Iris pigment epithelial cell (primary cell): ENCODE measurements around the gene DNAJC21.
A peak's percentile ranks its signal among the peaks of the same experiment; 100 is the strongest.

Source experiments
- DNase-seq: peaks from one replicate; pipeline ENCODE4 v3.0.0-alpha.2; 2011; ENCODE audit warnings: low read depth

Gene DNAJC21

GRCh38 chr5:34978681-34979080 is 49.3 kb downstream of the DNAJC21 start:
- DNase-seq = no peak

GRCh38 chr5:34982823-34983222 is 53.5 kb downstream of the DNAJC21 start:
- DNase-seq = no peak

- DNase-seq = no peak
These were observed 57.6 kb downstream of the DNAJC21 start for GRCh38 chr5:34986965-34987364.

DNA sequence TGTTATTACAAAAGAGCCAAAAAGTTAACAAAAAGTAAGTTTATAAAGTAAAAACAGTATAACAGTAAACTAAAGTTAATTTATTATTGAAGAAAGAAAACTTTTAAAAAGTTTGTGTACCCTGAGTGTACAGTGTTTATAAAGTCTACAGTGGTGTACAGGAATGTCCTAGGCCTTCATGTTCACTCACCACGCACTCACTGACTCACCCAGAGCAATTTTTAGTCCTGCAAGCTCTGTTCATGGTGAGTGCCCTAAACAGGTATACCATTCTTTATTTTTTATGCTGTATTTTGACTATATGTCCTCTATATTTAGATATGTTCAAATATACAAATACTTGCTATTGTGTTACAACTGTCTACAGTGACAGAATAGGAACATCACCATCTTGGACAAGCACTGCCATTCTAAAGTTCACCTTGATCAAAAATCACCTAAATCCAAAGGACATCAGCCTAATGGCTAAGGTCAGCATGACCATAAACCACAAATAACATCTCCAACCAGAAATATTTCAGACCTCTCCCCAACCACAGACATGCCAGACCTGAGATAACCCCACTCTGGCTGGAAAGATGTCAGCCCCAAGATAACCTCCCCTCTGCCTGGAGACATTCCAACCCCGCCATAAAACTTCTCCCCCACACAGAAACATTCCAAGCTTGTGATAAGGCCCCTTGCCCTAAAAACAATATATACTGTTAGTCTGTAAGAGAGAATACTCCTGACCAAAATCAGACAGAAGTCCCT is 62.3 kb downstream of the DNAJC21 start:
- peak; percentile 74 for DNase-seq

DNA sequence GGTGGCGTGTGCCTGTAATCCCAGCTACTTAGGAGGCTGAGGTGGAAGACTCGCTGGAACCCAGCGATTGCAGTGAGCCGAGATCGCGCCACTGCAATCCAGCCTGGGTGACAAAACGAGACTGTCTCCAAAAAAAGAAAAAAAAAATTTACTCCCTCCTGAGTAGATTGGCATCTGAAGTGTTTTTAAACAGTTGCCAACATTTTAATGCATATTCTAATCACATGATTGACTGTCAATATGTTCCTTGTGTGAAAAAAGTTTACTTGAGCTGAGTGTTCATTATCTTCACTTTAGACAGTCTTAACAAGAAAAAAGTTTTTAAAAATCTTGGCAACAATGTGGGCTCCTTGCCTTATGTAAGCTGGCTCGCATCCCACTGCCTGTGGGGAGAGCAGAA is 64.6 kb downstream of the DNAJC21 start:
- DNase-seq = no peak

- DNase-seq = no peak
These were observed 66.9 kb downstream of the DNAJC21 start for GRCh38 chr5:34996261-34996660.

- peak; percentile 74 for DNase-seq
These were observed 68.9 kb downstream of the DNAJC21 start for GRCh38 chr5:34998058-34998789.

- DNase-seq = no peak
These were observed 72.5 kb downstream of the DNAJC21 start for GRCh38 chr5:35001842-35002241.

- no peak for DNase-seq
These were observed 73.1 kb downstream of the DNAJC21 start for GRCh38 chr5:35002459-35002858.

DNA sequence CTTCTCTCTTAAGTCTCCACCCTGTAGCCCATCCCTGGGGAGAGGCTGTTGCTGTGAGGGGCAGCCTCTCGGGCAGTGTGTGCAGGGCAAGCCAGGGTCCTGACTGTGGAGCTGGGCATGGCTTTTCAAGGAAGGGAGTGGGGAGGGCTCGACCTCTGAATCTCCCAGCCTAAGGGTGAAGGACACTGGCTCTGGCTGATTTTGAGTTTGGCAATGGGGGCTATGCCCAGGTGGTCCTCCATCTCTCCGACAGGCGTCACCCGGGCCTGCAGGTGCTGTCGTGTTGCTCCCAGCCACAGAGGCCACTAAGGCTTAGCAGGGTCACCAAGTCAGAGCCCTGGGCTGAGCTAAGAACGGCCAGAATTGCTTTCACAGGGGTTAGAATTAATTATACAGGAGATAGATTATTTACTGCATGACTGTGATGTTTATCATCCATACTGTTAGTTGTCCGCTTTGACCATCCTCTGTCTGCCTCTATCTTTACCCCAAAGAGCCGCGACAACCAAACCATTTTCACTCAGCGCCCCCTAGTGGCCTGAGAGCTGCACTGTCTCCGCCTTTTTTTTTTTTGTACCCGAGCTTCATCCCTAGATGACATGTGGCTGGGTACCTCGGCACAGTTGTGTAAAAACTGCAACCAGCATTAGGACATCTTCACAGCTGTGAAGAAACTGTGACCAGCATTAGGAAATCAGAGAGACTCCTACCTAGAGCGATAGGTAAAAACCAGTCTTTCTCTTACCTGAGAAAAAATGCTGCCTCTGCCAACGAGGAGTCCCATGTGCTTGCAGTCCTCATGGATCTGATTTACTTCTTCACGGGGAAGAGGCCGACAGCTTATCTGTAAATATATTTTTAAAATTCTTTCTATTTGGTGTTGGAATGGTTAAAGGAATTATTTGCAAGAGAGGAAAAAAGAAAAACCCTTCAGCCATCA is 73.9 kb downstream of the DNAJC21 start:
- DNase-seq = peak; percentile 33

- no peak for DNase-seq
These were observed 74.8 kb downstream of the DNAJC21 start for GRCh38 chr5:35004200-35004599.

GRCh38 chr5:35004771-35005170 is 75.4 kb downstream of the DNAJC21 start:
- no peak for DNase-seq
